Activated CD8-positive, alpha-beta memory T cell treated with anti-CD3 and anti-CD28 coated beads for 48 hours (primary cell): ENCODE data around the gene AFF3.
"Not testable (repeated sequence)": the region's sequence is repeated elsewhere in the genome, so short reads cannot be mapped to it uniquely, and the experiment has no call there.

Experiments
- DNase-seq, 3 experiments: peaks; one replicate each; pipeline ENCODE4 v3.0.0-alpha.2; 2020; ENCODE audit warnings: low read depth in 2 of 3, low spot score in 2 of 3

AFF3 gene, protein sequence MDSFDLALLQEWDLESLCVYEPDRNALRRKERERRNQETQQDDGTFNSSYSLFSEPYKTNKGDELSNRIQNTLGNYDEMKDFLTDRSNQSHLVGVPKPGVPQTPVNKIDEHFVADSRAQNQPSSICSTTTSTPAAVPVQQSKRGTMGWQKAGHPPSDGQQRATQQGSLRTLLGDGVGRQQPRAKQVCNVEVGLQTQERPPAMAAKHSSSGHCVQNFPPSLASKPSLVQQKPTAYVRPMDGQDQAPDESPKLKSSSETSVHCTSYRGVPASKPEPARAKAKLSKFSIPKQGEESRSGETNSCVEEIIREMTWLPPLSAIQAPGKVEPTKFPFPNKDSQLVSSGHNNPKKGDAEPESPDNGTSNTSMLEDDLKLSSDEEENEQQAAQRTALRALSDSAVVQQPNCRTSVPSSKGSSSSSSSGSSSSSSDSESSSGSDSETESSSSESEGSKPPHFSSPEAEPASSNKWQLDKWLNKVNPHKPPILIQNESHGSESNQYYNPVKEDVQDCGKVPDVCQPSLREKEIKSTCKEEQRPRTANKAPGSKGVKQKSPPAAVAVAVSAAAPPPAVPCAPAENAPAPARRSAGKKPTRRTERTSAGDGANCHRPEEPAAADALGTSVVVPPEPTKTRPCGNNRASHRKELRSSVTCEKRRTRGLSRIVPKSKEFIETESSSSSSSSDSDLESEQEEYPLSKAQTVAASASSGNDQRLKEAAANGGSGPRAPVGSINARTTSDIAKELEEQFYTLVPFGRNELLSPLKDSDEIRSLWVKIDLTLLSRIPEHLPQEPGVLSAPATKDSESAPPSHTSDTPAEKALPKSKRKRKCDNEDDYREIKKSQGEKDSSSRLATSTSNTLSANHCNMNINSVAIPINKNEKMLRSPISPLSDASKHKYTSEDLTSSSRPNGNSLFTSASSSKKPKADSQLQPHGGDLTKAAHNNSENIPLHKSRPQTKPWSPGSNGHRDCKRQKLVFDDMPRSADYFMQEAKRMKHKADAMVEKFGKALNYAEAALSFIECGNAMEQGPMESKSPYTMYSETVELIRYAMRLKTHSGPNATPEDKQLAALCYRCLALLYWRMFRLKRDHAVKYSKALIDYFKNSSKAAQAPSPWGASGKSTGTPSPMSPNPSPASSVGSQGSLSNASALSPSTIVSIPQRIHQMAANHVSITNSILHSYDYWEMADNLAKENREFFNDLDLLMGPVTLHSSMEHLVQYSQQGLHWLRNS (N-terminal part only)

DNA sequence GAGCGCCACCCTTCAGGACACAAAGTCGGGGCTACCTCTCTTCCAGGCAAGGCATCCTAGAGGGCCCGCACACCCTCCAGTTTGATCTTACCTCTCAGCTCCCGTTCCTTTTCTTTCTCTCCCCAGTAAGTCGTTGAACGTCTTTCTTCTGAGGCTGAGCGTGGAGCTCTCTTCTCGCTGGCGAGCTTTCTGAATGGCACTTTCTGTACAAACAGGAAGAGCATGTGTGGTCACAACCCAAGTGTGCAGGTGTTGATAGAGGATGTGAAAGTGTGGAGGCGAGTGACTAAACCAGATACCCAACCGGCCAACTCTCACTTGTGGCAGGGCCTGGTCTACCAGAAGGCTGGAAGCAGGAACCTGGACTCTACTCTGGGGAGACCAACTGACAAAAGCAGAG is at the start of gene AFF3:
Gene AFF3, minus strand, starts transcription at position 198 of the 400 bp plus-strand sequence. CDS start 38,136 bp downstream, outside the sequence.
- peak in 2 of 3 experiments; percentile 21 to 27 for DNase-seq

DNA sequence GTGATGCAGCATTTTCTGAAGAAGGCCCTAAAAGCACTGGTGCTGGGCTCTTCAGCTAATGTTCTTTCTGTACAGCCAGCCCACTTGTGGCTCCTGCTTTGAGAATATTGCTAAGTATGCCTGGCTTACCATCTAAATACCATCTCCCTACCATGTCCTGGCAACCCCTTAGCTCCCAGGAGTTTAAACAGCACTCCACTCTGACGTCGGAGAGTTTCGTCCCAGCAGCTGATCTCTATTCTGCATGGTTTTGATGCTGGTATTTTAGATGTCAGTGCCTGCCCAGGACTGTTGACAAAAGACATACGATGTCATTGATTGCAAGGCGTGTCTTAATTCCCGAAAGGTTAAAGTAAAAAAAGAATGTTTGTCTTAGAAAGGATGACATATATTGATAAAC is 47.0 kb upstream of the AFF3 start:
- DNase-seq, result no peak

DNA sequence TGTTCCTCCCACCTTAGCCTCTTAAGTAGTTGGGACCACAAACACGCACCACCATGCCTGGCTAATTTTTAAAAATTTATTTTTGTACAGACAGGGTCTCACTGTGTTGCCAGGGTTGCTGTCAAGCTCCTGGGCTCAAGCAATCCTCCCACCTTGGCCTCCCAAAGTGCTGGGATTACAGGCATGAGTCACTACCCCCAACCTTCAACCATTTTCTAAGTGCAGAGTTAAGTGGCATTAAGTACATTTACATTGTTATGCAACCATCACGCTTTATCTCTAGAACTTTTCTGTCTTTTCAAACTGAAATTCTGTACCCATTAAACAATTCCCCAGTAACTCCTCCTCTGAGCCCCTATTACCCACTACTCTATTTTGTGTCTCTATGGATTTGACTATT is 45.9 kb upstream of the AFF3 start:
- DNase-seq, result no peak

DNA sequence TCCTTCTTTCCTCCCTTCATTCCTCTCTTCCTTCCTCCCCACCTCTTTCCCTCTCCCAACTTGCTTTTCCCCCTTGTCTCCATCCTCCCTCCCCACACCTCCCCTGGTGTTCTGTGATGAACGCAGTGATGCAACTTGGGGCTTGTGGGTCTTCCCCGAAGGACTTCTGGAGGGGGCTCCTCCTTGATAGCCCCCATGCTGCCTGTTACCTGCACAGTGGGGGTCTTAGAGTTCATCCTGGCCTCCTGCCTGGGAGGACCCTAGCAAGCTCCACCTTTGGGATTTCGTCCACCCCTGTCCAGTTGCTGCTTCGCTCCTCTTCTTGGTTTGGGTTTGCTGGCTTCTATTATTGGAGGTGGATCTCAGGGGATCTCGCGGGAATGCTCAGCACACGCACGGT is 43.7 kb upstream of the AFF3 start:
- no peak for DNase-seq

DNA sequence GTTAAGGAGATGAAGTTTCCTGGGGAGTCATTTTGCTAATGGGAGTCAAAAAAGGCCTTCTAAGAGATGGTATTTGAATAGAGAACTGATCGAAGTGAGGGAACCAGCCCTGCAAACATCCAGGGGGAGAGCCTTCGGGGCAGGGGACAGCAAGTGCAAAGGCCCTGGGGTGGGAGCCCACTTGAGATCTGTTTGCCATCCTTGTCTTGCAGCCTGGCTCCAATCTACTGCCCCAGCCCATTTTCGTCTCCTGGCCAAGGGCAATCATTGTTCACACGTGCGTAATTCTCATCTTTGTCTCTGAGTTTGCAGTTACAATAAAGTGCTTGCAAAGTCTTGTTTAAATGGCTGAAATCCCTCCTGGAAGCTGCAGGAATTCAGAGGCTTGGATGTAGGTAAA is 43.1 kb upstream of the AFF3 start:
- no peak for DNase-seq

DNA sequence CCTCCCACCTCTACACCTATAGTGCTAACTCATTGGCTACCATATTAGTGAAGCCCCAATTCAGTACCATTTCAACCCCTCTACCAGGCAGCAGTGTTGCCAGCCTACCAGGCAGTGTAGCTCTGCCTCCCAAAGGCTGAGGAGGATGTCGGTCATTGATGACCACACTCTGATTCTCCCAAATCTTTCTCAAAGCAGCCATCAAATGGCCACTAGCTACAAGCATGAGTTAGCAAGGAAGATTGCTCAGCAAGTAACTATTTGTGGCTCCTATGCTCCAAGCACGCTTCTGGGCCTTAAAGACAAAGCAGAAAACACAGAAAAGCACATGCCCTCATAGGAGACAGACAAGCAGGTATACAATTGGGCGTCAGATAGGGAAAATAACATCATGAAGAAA is 42.7 kb upstream of the AFF3 start:
- DNase-seq, result no peak

DNA sequence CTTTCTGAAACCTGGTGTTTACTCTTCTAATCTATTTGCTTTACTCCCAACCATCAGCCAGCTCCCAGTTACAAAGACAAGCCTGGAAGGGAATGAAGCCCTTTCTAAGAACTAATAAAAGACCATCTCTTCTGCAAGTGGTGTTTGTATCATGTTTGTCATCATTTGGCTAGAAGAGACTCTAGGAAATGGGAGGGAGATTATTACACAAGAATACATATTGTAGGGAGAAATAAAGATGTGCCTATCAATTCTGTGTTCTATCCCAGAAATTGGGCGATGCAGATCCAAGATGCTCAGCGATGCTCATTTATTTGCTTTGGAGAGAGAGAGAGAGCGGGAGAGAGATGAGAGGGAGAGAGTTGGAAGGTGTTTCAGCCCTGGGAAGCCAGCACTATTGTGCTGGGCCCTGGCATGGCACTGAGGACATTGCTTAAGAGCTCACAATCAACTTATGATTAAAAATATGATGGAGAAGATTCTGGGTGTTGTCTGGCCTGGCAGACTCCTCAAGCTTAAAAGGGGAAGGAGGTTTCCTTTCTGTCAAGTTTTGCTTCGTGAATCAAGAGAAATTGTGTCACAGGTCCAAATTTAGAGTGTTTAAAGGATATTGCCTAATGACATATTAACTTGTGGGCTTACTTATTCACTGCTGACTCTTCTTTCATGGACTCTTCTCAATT is 41.8 kb upstream of the AFF3 start:
- no peak for DNase-seq

DNA sequence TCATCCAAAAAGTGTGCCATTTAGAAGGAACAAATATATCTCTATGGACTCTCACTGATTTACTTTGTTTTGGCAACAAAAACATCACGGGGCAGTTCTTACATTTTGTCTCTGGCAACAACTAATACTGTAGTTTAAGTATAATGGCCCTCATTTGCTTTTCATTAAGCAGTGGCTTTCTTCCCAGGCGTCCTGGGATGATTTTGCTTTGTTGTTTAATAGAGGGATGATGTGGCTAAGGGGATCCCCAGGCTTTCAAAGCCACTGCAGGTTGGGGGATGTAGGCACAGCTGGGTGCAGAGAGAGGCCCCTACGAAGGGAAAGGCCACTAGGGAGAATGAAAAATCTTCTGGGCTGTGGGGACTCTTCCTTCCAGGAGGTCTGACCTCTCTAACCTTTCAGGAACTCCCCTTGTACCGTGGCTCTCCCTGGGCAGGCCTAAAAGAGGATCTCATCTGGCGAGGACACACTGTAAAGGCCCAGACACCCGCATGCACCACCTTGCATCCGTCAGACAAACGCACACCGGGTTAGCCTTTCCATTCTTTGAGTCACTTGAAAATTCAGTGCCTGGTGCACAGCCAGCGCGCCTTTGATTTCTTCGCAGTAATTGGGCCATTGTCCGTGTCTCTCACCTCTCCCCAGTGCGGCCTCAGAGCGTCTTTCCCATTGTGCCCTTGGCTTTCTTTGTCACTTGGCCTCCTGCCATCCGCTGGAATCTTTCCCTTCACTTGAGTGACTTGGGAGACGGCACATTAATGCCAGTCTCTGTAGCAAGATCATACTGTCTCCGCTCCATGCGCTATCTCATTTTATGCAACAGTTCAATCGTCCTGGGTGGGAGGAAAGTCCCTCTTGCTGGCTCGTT is 40.3 kb upstream of the AFF3 start:
- DNase-seq, result no peak

DNA sequence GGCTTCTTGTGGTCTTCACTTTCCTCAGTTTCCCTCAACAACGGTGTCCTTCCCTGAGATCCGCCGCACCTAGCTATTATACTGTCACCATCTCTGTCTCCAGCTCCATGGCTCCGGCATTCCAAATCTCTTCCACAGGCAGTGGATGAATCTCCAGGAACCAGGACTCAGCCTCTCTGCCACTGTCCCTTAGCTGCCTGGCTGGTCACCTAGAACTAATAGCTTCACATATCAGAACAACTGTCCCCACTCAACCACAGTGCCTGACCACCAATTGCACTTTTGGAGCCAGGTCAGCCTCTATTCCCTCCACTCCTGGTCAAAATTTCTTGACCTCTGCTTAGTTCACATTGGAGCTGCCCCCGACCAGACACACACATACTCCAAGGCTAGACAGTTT is 38.1 kb upstream of the AFF3 start:
- DNase-seq, result no peak

DNA sequence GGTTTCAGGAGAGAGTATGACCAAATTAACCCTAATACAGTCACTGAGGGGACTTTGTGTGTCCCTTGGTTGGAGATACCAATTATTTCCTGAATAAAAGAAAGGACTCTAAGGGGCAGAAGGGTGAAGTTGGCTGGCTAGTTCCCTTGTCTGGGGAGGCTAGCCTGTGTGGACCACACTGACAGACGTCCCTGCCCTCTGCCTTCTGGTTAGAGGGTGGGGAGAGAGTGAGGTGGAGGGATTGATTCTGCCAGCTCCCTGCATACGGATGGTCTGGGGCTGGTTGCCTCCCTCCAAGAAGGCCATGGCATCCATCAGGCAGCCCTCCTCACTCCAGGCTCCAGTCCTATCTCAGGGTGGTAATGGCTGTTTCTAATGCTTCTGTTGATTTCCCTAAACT is 37.4 kb upstream of the AFF3 start:
- no peak for DNase-seq

DNA sequence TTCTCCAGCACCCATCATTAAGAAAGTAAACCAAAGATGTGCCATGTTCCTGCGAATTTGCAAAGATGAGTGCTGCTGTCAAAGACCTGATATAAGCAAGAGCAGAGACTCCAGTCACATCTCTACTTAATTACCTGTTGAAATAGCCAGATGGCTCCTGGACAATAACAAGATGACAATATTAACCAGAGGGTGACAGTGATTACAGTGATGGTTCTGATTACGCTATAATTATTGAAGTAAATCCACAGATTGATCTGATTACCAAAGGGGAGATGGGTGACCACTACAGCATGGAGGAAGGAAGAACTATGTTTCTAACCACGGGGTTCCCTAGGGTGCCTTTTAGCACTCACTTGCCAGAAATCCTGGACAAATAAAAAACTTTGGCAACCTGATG is 36.5 kb upstream of the AFF3 start:
- DNase-seq, result no peak

DNA sequence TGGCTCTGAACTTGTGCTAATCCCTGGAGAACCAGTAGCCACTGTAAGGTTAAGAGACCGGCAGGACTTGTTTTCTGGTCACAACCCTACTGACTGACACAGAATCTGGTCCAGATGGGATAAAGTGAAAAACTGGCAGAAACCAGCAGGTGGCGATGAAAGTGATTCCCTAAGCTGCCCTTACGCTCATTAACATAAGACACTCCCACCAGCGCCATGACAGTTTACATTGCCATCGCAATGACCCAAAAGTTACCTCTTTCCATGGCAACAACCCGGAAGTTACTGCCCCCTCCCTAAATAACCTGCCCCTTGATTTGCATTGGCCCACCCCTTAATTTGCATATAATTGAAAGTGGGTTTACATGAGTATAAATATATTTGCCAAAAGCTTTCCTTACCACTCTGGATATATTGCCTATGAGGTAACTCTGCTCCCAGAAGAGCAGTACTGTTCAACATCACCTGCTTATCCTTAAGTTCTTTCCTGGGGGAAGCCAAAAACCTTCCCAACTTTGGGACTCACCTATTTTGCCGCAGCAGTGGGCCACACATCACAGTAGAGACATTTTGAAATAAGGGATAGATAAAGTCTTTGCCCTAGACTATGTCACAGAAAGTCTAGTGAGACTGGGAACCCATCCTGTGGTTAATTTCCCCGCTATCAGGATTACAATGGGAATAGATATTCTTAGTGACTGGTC is 35.8 kb upstream of the AFF3 start:
- no peak for DNase-seq

DNA sequence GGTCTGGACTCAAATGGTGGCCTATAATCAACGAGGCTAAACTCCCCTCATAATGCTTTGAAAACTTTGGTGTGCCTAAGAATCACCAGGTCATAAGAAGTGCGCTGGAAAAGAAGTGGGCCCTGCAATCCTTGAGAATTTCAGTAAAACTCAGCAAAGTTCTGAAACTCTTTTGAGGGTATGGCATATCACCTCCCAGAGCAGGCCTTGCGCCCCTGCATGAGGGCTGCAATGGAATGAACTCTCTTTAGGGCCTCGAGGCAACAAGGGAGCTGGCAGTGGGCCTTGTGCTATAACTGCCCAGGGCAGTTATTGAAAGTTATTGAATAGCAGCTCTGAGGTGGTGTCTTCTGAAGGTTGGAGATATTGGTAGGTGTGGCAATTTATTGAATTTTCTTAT is 34.5 kb upstream of the AFF3 start:
- DNase-seq, result no peak

DNA sequence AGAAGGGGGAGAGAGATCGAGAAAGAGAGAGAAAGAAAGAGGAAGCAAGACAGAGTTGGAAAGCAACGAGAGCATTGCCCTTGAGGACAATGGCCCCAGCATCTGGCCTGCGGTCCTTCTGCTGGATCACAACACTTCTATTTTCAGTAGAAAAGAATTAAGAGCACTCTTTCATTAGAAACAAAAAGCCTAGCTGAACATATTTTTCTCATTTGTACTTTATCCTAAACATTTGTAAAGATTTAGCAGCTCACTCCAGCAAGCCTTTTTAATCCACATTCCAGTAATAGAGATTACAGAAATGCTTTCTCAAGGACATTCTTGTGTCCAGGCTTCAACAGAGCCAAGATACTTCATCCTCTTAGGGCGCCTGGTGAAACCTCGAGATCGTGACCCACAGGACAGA is 31.6 kb upstream of the AFF3 start:
- no peak for DNase-seq

DNA sequence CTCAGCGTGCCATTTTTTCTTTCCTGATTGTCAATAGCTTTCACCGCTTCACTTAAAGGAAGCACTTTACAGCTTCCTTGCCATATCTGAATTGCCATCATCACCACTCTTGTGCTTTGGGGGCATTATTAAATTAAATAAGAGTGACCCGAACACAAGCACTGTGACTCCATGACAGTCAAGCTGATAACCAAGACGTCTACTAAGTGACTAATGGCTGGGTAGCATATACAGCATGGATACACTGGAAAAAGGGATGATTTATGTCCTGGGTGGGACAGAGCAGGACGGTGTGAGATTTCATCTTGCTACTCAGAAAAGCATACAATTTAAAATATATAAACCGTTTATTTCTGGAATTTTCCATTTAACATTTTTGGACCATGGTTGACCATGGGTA is 24.3 kb upstream of the AFF3 start:
- DNase-seq, result no peak

DNA sequence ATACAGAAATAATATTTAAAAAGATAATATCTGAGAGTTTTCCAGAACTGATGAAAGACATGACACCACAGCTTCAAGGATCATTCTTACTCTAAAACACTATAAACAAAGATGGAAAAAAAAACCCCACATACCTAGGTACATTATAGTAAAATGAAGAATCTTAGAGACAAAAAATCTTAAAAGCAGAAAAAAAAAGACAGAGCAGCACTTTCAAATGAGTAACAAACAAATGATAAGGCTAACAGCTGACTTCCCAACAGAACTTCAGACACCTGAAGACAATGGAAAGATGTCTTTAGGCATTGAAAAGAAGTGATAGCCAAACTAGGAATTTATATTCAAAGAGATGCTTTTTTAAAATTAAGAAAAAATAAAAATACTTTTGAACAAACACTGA is 21.2 kb upstream of the AFF3 start:
- no peak for DNase-seq

DNA sequence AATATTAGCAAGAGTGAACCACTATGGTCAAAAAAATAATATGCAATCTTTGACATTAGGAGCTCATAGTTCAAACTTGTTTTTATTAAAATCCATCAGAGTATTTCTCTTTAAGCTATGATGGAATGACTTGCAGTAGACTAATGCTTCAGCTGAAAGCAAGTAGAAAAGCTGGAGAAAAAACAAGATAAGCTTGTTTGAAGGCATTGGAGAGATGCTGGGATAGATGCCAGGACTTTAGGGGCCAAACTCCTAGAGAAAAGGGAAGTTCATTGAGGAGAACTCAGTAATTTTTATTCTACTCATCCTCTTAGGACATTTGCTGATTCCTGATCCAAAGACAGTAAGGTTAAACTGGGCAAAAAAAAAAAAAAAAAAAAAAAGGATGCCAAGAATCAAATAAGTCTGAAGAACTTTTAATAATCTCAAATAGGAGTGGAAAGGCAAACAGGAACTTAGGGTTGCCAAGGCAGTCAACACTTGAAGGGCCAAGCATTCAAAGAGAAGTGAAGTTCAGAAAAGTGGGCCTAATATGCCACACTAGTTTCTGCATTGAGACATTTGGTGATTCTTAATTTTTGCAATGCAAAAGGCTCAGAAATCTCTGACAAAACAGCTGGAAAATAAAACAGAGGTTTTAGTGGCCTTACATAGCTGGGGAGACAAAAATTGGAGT is 19.7 kb upstream of the AFF3 start:
- DNase-seq, result no peak

DNA sequence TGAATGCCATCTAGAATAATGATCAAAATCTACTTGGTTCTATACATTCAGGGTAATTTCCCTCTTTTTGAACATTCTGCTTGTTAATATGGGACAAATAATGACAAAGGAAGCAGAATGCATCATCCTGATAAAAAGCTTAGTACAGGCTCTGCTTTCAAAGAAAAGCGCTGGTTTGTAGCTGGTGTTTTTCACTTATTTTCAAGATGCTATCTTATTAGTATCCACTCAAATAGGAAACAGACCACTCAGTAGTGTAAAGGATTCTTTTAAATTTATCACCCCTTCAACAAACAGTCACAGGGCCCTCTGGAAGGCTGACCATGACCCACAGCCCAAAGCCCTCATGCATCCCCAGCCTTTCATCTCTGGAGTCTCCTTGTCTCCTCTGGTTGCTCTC is 18.0 kb upstream of the AFF3 start:
- no peak for DNase-seq

DNA sequence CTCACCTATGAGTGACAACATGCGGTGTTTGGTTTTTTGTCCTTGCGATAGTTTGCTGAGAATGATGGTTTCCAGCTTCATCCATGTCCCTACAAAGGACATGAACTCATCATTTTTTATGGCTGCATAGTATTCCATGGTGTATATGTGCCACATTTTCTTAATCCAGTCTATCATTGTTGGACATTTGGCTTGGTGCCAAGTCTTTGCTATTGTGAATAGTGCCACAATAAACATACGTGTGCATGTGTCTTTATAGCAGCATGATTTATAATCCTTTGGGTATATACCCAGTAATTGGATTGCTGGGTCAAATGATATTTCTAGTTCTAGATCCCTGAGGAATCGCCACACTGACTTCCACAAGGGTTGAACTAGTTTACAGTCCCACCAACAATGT is 9.4 kb upstream of the AFF3 start:
- not testable (repeated sequence) for DNase-seq
